ENCODE results near the gene PDZD8.
"Not testable (repeated sequence)": the region's sequence is repeated elsewhere in the genome, so short reads cannot be mapped to it uniquely, and the experiment has no call there.

DNA sequence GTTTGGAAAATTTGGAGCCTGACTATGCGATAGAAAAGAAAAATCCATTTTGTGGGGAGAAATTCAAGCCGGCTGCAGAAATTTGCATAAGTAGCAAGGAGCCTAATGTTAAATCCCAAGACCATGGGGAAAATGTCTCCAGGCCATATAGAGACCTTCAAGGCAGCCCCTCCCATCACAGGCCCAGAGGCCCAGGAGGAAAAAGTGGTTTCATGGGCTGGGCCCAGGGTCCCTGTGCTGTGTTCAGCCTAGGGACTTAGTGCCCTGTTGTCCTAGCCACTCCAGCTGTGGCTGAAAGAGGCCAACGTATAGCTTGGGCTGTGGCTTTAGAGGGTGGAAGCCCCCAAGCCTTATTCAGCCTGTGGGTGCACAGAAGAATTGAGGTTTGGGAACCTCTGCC, 71.8 kb downstream of the PDZD8 start:
- TF ChIP-seq, protein P1, sequence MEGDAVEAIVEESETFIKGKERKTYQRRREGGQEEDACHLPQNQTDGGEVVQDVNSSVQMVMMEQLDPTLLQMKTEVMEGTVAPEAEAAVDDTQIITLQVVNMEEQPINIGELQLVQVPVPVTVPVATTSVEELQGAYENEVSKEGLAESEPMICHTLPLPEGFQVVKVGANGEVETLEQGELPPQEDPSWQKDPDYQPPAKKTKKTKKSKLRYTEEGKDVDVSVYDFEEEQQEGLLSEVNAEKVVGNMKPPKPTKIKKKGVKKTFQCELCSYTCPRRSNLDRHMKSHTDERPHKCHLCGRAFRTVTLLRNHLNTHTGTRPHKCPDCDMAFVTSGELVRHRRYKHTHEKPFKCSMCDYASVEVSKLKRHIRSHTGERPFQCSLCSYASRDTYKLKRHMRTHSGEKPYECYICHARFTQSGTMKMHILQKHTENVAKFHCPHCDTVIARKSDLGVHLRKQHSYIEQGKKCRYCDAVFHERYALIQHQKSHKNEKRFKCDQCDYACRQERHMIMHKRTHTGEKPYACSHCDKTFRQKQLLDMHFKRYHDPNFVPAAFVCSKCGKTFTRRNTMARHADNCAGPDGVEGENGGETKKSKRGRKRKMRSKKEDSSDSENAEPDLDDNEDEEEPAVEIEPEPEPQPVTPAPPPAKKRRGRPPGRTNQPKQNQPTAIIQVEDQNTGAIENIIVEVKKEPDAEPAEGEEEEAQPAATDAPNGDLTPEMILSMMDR (IDR thresholded peaks at IDR 0.05; ENCODE audit: low read length), result not testable (repeated sequence)
- TF ChIP-seq EZH2 (IDR thresholded peaks at IDR 0.05; ENCODE audit: borderline replicate concordance, low read length), result not testable (repeated sequence)

Measured in OCI-LY1 (cell line).